RWPE1 (cell line): ENCODE measurements around the gene HAPLN1.
A peak's percentile ranks its signal among the peaks of the same experiment; 100 is the strongest.

ENCODE experiments used
- CTCF ChIA-PET: fragments of 350-600 bp; sonication (Branson Sonifier 250); formaldehyde crosslinking; extraction: SDS; loops from one replicate; lab custom pipeline; 2021; lab: Yijun Ruan, JAX
- POLR2A ChIA-PET: fragments of 400-600 bp; formaldehyde crosslinking; extraction: SDS; loops from one replicate; lab custom pipeline; 2020; ENCODE audit warnings: antibody characterized with exemption; ENCODE audit not compliant: low non-redundant PET; lab: Yijun Ruan, JAX
- DNase-seq: peaks from one replicate; pipeline ENCODE4 v3.0.0; 2012; ENCODE audit warnings: low spot score
- H3K27ac ChIP-seq: fragments of 450-650 bp; 2 replicates; pipeline ENCODE4 v1.5.1; 2017
- CTCF ChIP-seq: fragments of 450-650 bp; conservative IDR thresholded peaks from 2 replicates; pipeline ENCODE4 v1.5.1; 2017; ENCODE audit warnings: low read depth, mild to moderate bottlenecking

The HAPLN1 gene

GRCh38 chr5:83628360-83628759, 92.3 kb downstream of the HAPLN1 start:
- TF ChIP-seq CTCF, result no peak
- DNase-seq, result no peak
- ChIA-PET CTCF (no interaction called here), POLR2A (no interaction called here)
- H3K27ac ChIP-seq, result no peak overlapping the region

- CTCF ChIA-PET, result no interaction called here
- POLR2A ChIA-PET, result no interaction called here
- DNase-seq, result no peak
- no peak for TF ChIP-seq CTCF
- H3K27ac ChIP-seq, result no peak overlapping the region
Observed at GRCh38 chr5:83614841-83615240, 105.8 kb downstream of the HAPLN1 start.

- peak; percentile 68 for DNase-seq
- TF ChIP-seq CTCF, result peak; percentile 50; the same call in 1 of the 2 replicates
- H3K27ac ChIP-seq, result no peak overlapping the region
- CTCF ChIA-PET, result interaction anchor here (0.6 to 1.1 kb wide), 6 partner anchors 8 to 1826 kb away, joined by 3 to 6 read pairs (median 4); no protein-coding TSS in a partner anchor
- POLR2A ChIA-PET, result no interaction called here
Observed at GRCh38 chr5:83608122-83608521, 112.5 kb downstream of the HAPLN1 start.

GRCh38 chr5:83595217-83595616, 125.4 kb downstream of the HAPLN1 start:
- ChIA-PET POLR2A (no interaction called here), CTCF (interaction anchor here (0.5 to 0.7 kb wide), 2 partner anchors 811 to 1197 kb away, joined by 3 to 5 read pairs; no protein-coding TSS in a partner anchor)
- peak; percentile 15 for DNase-seq
- 0 out of 2 replicates have a peak, but pooled peaks have one; percentile 7 for TF ChIP-seq CTCF
- no peak overlapping the region for H3K27ac ChIP-seq

GRCh38 chr5:83590966-83591365, 129.7 kb downstream of the HAPLN1 start:
- ChIA-PET CTCF (no interaction called here), POLR2A (no interaction called here)
- no peak for DNase-seq
- TF ChIP-seq CTCF, result no peak
- no peak overlapping the region for H3K27ac ChIP-seq

- DNase-seq, result no peak
- ChIA-PET CTCF (interaction anchor here (0.6 to 0.7 kb wide), 2 partner anchors 55 to 665 kb away, joined by 3 read pairs; no protein-coding TSS in a partner anchor), POLR2A (no interaction called here)
- no peak overlapping the region for H3K27ac ChIP-seq
- TF ChIP-seq CTCF, result no peak
Observed at GRCh38 chr5:83589786-83590185, 130.9 kb downstream of the HAPLN1 start.
